LoVo (cell line): ENCODE results near the gene CD164L2.

Experiments used
- DNase-seq: peaks from one replicate; pipeline ENCODE4 v3.0.0-alpha.2; 2016; ENCODE audit warnings: low spot score

The CD164L2 gene

GRCh38 chr1:27363766-27364695 lies 19.1 kb downstream of the CD164L2 start:
- DNase-seq, result no peak

- no peak for DNase-seq
These were observed 21.6 kb downstream of the CD164L2 start for GRCh38 chr1:27361553-27361952.

- DNase-seq, result no peak
These were observed 22.1 kb downstream of the CD164L2 start for GRCh38 chr1:27361044-27361402.

- no peak for DNase-seq
These were observed 22.7 kb downstream of the CD164L2 start for GRCh38 chr1:27360159-27361043.

GRCh38 chr1:27359822-27360158 lies 23.3 kb downstream of the CD164L2 start:
- DNase-seq, result no peak

GRCh38 chr1:27358928-27359313 lies 24.2 kb downstream of the CD164L2 start:
- DNase-seq, result no peak

- no peak for DNase-seq
These were observed 24.9 kb downstream of the CD164L2 start for GRCh38 chr1:27358038-27358927.

GRCh38 chr1:27357281-27358037 lies 25.7 kb downstream of the CD164L2 start:
- peak; percentile 43 for DNase-seq

GRCh38 chr1:27356619-27357280 lies 26.4 kb downstream of the CD164L2 start:
- no peak for DNase-seq

GRCh38 chr1:27356277-27356618 lies 26.9 kb downstream of the CD164L2 start:
- DNase-seq, result no peak

- DNase-seq, result no peak
These were observed 27.4 kb downstream of the CD164L2 start for GRCh38 chr1:27355683-27356082.

- no peak for DNase-seq
These were observed 29.5 kb downstream of the CD164L2 start for GRCh38 chr1:27353629-27354028.

- DNase-seq, result no peak
These were observed 30.0 kb downstream of the CD164L2 start for GRCh38 chr1:27353166-27353565.

GRCh38 chr1:27351541-27352107 lies 31.5 kb downstream of the CD164L2 start:
- DNase-seq, result no peak

GRCh38 chr1:27350663-27351540 lies 32.2 kb downstream of the CD164L2 start:
- DNase-seq, result no peak

- no peak for DNase-seq
These were observed 33.1 kb downstream of the CD164L2 start for GRCh38 chr1:27349784-27350662.

- DNase-seq, result peak; percentile 47
These were observed 34.0 kb downstream of the CD164L2 start for GRCh38 chr1:27348861-27349783.
